Psoas muscle (tissue), 8 donors: ENCODE results near the gene PPP2R2D. TPM values are rescaled to one million over a fixed set of nuclear protein-coding genes. Genes with fewer than 3 reads are reported as not detected.
"Not testable (repeated sequence)": the region's sequence is repeated elsewhere in the genome, so short reads cannot be mapped to it uniquely, and the experiment has no call there.

ENCODE experiments used
- ATAC-seq, 4 donors: fragments of 200-7000 bp; cut with Tn5 transposase; one replicate each; pipeline ENCODE4 v1.9.1; 2020; ENCODE audit warnings: moderate library complexity in 3 of 4, mild to moderate bottlenecking in 2 of 4
- DNase-seq, 2 donors: peaks; one replicate each; pipeline ENCODE4 v3.0.0-alpha.2; 2020
- H3K27ac ChIP-seq: fragments of 200-600 bp; one replicate; pipeline ENCODE4 v1.8.0; 2022
- H3K27me3 ChIP-seq, 3 donors: fragments of 200-600 bp in 1 of 3; one replicate each; pipeline versions ENCODE4 v1.6.1 to v1.8.0; 2013 to 2022; ENCODE audit warnings: low read length in 2 of 3, mild to moderate bottlenecking in 2 of 3, moderate library complexity in 1 of 3; ENCODE audit not compliant: insufficient read depth in 3 of 3
- H3K36me3 ChIP-seq, 2 donors: fragments of 200-600 bp in 1 of 2; one replicate each; pipeline versions ENCODE4 v1.6.1 to v1.8.0; 2013 to 2022; ENCODE audit warnings: low read depth in 1 of 2, mild to moderate bottlenecking in 1 of 2, moderate library complexity in 1 of 2; ENCODE audit not compliant: insufficient read depth in 1 of 2
- H3K4me1 ChIP-seq: fragments of 200-600 bp; one replicate; pipeline ENCODE4 v1.8.0; 2022
- H3K4me3 ChIP-seq: fragments of 200-600 bp; one replicate; pipeline ENCODE4 v1.8.0; 2022; ENCODE audit warnings: mild to moderate bottlenecking
- H3K9me3 ChIP-seq: fragments of 200-600 bp; one replicate; pipeline ENCODE4 v1.8.0; 2022
- WGBS, 3 donors: extraction: QIAGEN DNeasy Blood & Tissue Kit; methylation state at CpG; one replicate each; pipeline versions ENCODE4 v1.1.6 to v1.1.7; 2013; 5-methylcytosine and 5-hydroxymethylcytosine counted together
- intact Hi-C, 2 donors: fragments of 100-400 bp; cut with DNase I; formaldehyde crosslinking; loops; one replicate each; pipeline versions ENCODE4 v1.11.0 to v1.14.2; 2022
- polyA plus RNA-seq, 3 donors: library from polyadenylated mRNA; stranded (reverse); fragments of 200-250 nt; gene quantifications; one replicate each; pipeline ENCODE4 v1.2.3, GENCODE V29; 2013
- total RNA-seq, 4 donors: library from RNA; stranded (reverse); fragmentation: NEBNext Ultra II Directional in 2 of 4; extraction: Animal tissue kit (Norgen Biotek cat#: 25700) in 2 of 4; gene quantifications; one replicate each; pipeline versions ENCODE4 v1.2.1 to v1.2.4, GENCODE V29; 2021 to 2023
- TF ChIP-seq, protein P1 (sequence below): fragments of 200-600 bp; IDR thresholded peaks from one replicate; pipeline ENCODE4 v1.8.0; 2022; ENCODE audit warnings: antibody characterized with exemption
- donor health status: healthy with polysubstance abuse.
- donor health status: DM: no; HTN: no; CAD: no; lungs with moderate emphysema.
- donor health status: Bipolar disorder and iron deficiency.
- donor health status: healthy.
- donor health status: DM: yes; HTN: yes; CAD: no.
- donor health status: DM: no; HTN: no; CAD: no.
- donor health status: DM: no; HTN: no; CAD: no.
- donor health status: DM: yes; HTN: yes; CAD: no.

PPP2R2D gene
- total and polyA plus RNA-seq, 7 donors, result 19.2 to 47.4 (median 25.7) TPM

DNA sequence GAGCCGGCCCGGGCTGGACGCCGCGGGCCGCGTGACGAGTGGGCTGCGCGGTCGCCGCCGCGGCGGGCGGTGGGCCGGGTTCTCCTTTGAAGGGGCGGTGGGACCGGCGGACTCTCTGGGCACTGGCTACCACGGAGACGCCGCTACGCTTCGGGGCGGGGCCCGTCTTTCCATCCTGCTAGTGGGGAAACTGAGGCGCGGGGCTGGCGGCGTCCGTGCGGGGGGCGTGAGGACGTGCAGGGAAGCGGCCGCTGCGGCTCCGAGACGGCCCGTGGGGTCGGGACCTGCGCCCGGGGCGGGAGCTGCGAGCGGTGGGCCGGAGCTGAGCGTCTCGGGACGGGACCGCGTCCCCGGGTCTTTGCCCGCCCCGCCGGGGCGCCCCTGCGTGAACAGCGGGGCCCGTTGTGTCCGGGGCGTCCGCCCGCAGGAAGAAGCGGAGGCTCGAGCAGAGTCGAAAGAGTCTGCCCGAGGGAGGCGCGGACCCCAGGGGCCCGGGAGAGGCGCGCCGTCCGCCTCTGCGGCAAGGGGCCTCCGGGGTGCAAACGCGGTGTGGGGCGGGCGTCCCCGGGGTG is 81.5 kb downstream of the PPP2R2D start:
- no peak for ATAC-seq
- H3K4me1 ChIP-seq, result peaks cover 17% of the 10 kb centered on the region
- H3K36me3 ChIP-seq, result peaks cover 0 to 4% of the 10 kb centered on the region in 2 donors
- no peak for DNase-seq
- TF ChIP-seq, protein P1, sequence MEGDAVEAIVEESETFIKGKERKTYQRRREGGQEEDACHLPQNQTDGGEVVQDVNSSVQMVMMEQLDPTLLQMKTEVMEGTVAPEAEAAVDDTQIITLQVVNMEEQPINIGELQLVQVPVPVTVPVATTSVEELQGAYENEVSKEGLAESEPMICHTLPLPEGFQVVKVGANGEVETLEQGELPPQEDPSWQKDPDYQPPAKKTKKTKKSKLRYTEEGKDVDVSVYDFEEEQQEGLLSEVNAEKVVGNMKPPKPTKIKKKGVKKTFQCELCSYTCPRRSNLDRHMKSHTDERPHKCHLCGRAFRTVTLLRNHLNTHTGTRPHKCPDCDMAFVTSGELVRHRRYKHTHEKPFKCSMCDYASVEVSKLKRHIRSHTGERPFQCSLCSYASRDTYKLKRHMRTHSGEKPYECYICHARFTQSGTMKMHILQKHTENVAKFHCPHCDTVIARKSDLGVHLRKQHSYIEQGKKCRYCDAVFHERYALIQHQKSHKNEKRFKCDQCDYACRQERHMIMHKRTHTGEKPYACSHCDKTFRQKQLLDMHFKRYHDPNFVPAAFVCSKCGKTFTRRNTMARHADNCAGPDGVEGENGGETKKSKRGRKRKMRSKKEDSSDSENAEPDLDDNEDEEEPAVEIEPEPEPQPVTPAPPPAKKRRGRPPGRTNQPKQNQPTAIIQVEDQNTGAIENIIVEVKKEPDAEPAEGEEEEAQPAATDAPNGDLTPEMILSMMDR, result no peak
- H3K9me3 ChIP-seq, result no peaks in the 10 kb centered on the region
- peak overlapping the region; percentile 86 for H3K27ac ChIP-seq
- WGBS, 3 donors, result 3 to 5% (median 4%) methylated on average over 20 to 83 of the region's 83 CpGs
- peak overlapping the region; percentile 91 for H3K4me3 ChIP-seq
- H3K27me3 ChIP-seq, result no peaks in the 10 kb centered on the region
- intact Hi-C loops, result no loop called here

DNA sequence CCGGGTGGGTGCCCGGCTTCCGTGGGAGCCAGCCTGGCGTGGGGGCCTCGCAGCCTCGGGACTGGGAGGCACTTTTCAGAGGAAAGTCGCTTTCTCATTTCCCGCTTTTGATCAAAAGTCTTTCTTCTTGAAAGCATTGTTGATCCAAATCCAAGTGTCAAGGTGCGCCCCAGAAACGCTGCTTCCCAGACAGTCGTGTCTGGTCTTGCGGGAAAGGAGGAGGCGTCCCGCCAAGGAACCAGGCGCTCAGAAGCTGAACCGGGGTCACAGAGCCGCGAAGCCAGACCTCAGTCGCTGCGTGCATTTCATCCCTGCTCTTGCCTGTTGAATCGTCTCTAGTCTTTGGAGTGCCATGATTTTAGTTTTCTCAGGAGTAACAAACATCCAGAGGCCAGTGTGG is 82.0 kb downstream of the PPP2R2D start:
- TF ChIP-seq, protein P1, result no peak
- Histone ChIP-seq H3K4me1 (peaks cover 17% of the 10 kb centered on the region), H3K4me3 (peak overlapping the region; percentile 91), H3K36me3 (no peaks in the 10 kb centered on the region), H3K27me3 (no peaks in the 10 kb centered on the region), H3K27ac (peak overlapping the region; percentile 86), H3K9me3 (no peaks in the 10 kb centered on the region)
- intact Hi-C loops, result no loop called here
- no peak for ATAC-seq
- WGBS, 3 donors, result 68 to 71% (median 69%) methylated on average over 21 of the region's 21 CpGs
- DNase-seq, result no peak

DNA sequence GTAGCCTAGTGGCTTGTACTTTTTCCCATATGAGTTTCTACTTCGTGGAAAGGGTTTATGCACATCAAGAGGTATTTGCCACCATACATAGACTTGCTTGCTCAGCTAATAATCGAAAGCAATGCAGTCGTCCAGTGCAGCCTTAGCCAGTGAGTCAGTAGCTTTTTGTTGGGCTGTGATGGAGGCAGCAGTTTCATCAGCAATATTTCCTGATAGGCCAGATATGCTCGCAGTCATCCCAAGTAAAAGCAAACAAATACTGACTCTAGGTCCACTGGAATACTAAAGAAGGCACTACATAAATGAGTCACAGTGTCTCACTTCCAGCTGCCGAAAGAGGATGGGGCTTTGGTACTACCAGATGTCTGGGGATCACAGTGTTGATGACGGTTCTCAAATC is 83.0 kb downstream of the PPP2R2D start:
- H3K9me3 ChIP-seq, result no peaks in the 10 kb centered on the region
- 44 to 62% (median 44%) methylated on average over 6 of the region's 6 CpGs for WGBS, 3 donors
- peak overlapping the region; percentile 58 for H3K27ac ChIP-seq
- DNase-seq, result no peak
- intact Hi-C loops, result no loop called here
- TF ChIP-seq, protein P1, result no peak
- H3K4me1 ChIP-seq, result peaks cover 11% of the 10 kb centered on the region
- H3K27me3 ChIP-seq, result no peaks in the 10 kb centered on the region
- H3K4me3 ChIP-seq, result no peak overlapping the region
- ATAC-seq, result peak in 3 of 4 donors; percentile 15 to 57 (median 27)
- H3K36me3 ChIP-seq, result no peaks in the 10 kb centered on the region

DNA sequence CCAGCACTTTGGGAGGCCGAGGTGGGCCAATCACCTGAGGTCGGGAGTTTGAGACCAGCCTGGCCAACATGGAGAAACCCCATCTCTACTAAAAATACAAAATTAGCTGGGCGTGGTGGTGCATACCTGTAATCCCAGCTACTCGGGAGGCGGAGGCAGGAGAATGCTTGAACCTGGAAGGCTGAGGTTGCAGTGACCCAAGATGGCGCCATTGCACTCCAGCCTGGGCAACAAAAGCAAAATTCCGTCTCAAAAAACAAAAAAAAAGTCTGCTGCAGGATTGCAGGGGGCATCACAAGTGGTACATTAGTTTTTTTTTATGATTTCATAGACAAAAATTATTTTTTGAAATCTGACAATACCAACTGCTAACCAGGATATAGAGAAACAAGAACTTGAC is 86.0 kb downstream of the PPP2R2D start:
- 96 to 98% (median 97%) methylated on average over 6 to 7 of the region's 7 CpGs for WGBS, 3 donors
- H3K9me3 ChIP-seq, intact Hi-C loops, DNase-seq, H3K4me3 ChIP-seq, H3K27me3 ChIP-seq, H3K27ac ChIP-seq, H3K36me3 ChIP-seq, ATAC-seq, H3K4me1 ChIP-seq: not testable (repeated sequence)

DNA sequence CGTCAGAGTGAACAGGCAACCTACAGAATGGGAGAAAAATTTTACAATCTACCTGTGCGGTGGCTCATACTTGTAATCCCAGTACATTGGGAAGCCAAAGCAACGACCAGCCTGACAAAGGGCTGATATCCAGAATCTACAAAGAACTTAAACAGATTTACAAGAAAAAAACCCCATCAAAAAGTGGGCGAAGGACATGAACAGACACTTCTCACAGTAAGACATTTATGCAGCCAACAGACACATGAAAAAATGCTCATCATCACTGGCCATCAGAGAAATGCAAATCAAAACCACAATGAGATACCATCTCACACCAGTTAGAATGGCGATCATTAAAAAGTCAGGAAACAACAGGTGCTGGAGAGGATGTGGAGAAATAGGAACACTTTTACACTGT is 86.5 kb downstream of the PPP2R2D start:
- H3K9me3 ChIP-seq, DNase-seq, H3K4me3 ChIP-seq, H3K4me1 ChIP-seq, H3K27ac ChIP-seq, H3K27me3 ChIP-seq, intact Hi-C loops, ATAC-seq, H3K36me3 ChIP-seq: not testable (repeated sequence)
- 95 to 96% (median 96%) methylated on average over 4 of the region's 5 CpGs for WGBS, 3 donors

DNA sequence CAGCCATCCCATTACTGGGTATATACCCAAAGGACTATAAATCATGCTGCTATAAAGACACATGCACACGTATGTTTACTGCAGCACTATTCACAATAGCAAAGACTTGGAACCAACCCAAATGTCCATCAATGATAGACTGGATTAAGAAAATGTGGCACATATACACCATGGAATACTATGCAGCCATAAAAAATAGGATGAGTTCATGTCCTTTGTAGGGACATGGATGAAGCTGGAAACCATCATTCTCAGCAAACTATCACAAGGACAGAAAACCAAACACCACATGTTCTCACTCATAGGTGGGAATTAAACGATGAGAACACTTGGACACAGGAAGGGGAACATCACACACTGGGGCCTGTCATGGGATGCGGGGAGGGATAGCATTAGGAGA is 87.0 kb downstream of the PPP2R2D start:
- intact Hi-C loops, H3K9me3 ChIP-seq, H3K4me3 ChIP-seq, H3K36me3 ChIP-seq, ATAC-seq, DNase-seq, H3K27me3 ChIP-seq, H3K4me1 ChIP-seq, H3K27ac ChIP-seq: not testable (repeated sequence)
- WGBS, 3 donors, result 98 to 100% (median 98%) methylated on average over 2 of the region's 3 CpGs
